GM12875 (cell line): ENCODE results near the gene SCUBE3.

Experiments used
- H3K4me3 ChIP-seq: one replicate; pipeline ENCODE4 v1.5.1; 2011; ENCODE audit warnings: low read depth, low read length, control low read depth
- CTCF ChIP-seq: IDR thresholded peaks from 2 replicates; pipeline ENCODE4 v1.5.1; 2011; ENCODE audit warnings: low read depth, mild to moderate bottlenecking, control low read depth, inconsistent platforms, low read length, moderate library complexity, borderline replicate concordance; ENCODE audit not compliant: insufficient read depth

Gene SCUBE3

GRCh38 chr6:35213824-35214756, at the start of gene SCUBE3:
Gene SCUBE3, plus strand, starts transcription at chr6:35213956. Its CDS starts 463 bp downstream, at chr6:35214419.
- H3K4me3 ChIP-seq: no peak within 1 kb of the TSS
- no peak for TF ChIP-seq CTCF

GRCh38 chr6:35164277-35164676, 49.5 kb upstream of the SCUBE3 start:
- TF ChIP-seq CTCF: no peak
- H3K4me3 ChIP-seq: no peak overlapping the region

GRCh38 chr6:35164868-35165267, 48.9 kb upstream of the SCUBE3 start:
- no peak for TF ChIP-seq CTCF
- no peak overlapping the region for H3K4me3 ChIP-seq

DNA sequence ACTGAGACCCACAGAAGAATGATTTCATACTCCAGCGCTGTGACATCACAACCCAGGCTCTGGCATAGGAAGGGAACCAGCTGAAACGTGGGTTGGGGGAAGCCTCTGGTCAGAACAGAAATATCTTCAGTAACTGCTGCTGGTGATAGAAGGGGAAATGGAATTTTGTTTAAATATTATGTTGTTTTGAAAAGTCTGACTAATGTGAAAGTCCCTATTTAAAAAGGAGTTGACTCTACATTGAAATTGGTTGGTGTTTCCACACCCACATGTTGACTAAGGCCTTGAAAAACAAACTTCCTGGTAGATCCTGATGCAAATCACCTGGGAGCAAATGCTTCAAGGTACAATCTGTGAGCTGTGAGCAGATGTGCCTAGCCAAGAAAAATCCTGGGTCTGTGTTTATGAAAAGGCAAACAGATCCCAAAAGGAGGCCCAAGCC, 48.1 kb upstream of the SCUBE3 start:
- no peak for TF ChIP-seq CTCF
- H3K4me3 ChIP-seq: no peak overlapping the region

DNA sequence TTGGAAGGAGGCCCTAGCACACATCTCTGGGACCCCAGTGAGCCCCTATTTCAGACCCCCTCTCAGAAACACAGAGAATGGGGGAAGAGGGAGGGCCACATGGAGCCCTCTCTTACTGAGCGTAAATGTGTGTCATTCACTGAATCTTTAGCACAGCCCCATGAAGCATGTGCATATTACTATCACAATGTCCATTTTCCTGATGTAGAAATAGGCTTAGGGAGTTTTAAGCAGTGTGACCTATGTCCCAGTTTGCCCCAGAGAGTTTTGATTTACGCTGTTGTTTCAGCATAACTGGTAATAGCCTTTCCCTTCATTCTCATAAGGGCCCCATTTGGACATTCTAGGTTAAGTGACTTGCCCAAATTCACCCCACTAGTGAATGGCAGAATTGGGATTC, 47.6 kb upstream of the SCUBE3 start:
- TF ChIP-seq CTCF: no peak
- no peak overlapping the region for H3K4me3 ChIP-seq

GRCh38 chr6:35166520-35166919, 47.2 kb upstream of the SCUBE3 start:
- TF ChIP-seq CTCF: no peak
- no peak overlapping the region for H3K4me3 ChIP-seq

DNA sequence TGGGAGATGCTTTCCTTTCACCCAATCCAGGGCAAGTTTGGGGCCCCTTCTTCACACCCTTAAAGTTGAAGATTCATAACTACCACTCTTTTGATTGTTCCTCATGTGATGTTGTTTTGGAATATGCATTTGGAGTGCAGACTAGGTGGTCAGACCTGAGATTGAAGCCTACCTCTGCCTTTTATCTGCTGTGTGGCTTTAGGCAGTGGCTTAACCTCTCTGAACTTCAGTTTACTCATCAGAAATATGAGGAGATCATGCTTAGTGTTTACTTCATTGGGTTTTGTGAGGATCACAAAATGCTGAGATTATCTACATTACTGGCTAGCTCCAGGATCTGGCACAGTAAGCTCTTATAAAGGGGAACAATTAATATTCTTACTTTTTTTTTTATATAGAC, 46.3 kb upstream of the SCUBE3 start:
- no peak overlapping the region for H3K4me3 ChIP-seq
- TF ChIP-seq CTCF: no peak
